ENCODE measurements around the gene MYO18A. TPM values are rescaled to one million over a fixed set of nuclear protein-coding genes. Genes with fewer than 3 reads are reported as not detected.
"Not testable (repeated sequence)": the region's sequence is repeated elsewhere in the genome, so short reads cannot be mapped to it uniquely, and the experiment has no call there.

The MYO18A gene
- total RNA-seq, 1 donor, result 78.3 TPM

GRCh38 chr17:29094101-29094708, 86.0 kb downstream of the MYO18A start:
- H3K4me3 ChIP-seq (ENCODE audit: low read depth, low read length), result no peak overlapping the region
- TF ChIP-seq, protein P1, sequence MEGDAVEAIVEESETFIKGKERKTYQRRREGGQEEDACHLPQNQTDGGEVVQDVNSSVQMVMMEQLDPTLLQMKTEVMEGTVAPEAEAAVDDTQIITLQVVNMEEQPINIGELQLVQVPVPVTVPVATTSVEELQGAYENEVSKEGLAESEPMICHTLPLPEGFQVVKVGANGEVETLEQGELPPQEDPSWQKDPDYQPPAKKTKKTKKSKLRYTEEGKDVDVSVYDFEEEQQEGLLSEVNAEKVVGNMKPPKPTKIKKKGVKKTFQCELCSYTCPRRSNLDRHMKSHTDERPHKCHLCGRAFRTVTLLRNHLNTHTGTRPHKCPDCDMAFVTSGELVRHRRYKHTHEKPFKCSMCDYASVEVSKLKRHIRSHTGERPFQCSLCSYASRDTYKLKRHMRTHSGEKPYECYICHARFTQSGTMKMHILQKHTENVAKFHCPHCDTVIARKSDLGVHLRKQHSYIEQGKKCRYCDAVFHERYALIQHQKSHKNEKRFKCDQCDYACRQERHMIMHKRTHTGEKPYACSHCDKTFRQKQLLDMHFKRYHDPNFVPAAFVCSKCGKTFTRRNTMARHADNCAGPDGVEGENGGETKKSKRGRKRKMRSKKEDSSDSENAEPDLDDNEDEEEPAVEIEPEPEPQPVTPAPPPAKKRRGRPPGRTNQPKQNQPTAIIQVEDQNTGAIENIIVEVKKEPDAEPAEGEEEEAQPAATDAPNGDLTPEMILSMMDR (IDR thresholded peaks at IDR 0.05; ENCODE audit: insufficient read depth, low read length), result no peak
- no peak for DNase-seq (ENCODE audit: low read depth)

DNA sequence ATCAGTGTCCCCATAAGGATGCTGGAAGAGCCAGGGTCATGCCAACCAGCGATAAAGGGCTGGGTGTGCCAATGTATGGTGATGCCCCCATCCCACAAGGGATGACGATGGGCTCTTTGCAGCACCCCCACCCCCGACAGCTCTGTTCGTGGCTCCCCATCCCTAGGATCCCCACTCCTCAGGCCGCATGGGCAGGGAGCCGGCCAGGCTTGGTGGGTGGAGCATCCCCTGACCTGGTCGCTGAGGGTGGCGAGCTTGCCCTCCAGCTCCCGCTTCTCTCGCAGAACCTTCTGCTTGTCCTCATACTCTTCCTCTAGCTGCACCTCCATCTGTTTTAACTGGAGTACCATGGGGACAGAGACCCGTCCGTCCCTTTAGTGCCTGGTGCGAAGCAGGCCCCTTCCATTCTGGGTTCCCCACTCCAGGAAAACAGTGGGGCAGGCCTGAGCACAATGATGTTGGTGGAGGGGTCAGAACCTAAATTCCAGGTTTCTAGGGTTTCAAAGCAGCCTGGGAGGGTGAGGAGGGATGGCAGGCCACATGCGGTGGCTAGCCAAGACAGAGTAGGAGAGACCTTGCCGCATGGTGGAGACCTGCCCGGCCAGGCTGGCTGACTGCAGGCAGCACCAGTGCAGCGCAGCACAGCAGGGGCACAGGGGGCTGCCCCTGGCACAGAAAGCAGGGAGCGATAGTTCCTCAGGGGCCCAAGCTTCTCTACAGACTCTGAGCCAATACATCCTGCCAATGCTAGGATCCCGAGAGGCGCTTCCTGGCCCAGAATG, 86.9 kb downstream of the MYO18A start:
- TF ChIP-seq, protein P1 (IDR thresholded peaks at IDR 0.05; ENCODE audit: insufficient read depth, low read length), result no peak
- no peak for DNase-seq (ENCODE audit: low read depth)
- no peak overlapping the region for H3K4me3 ChIP-seq (ENCODE audit: low read depth, low read length)

GRCh38 chr17:29091606-29092289, 88.5 kb downstream of the MYO18A start:
- TF ChIP-seq, protein P1 (IDR thresholded peaks at IDR 0.05; ENCODE audit: insufficient read depth, low read length), result no peak

GRCh38 chr17:29090750-29091605, 89.2 kb downstream of the MYO18A start:
- TF ChIP-seq, protein P1 (IDR thresholded peaks at IDR 0.05; ENCODE audit: insufficient read depth, low read length), result no peak
- no peak overlapping the region for H3K4me3 ChIP-seq (ENCODE audit: low read depth, low read length)
- DNase-seq (ENCODE audit: low read depth), result no peak

More at GRCh38 chr17:29091606-29092289, 88.5 kb downstream of the MYO18A start:
- DNase-seq (ENCODE audit: low read depth), result no peak
- H3K4me3 ChIP-seq (ENCODE audit: low read depth, low read length), result no peak overlapping the region

DNA sequence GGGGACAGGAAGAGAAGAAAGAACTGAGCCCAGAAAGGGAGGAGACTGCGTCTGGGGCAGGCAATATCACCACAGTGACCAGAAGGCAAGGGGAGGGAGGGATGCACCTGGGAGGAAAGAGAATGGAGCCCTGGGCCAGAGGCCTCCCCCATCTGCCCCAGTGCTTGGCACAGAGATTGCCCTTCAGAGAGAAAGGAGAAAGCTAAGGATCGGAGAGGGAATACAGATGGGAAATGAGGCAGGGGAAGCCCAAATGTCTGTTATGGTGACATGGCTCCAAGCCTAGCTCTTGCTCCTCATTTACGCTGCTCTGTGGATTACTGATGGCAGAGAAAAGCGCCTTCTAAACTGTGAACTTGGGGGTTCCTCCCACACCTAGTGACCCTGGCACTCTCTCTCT, 90.1 kb downstream of the MYO18A start:
- TF ChIP-seq, protein P1 (IDR thresholded peaks at IDR 0.05; ENCODE audit: insufficient read depth, low read length), result no peak
- no peak for DNase-seq (ENCODE audit: low read depth)
- H3K4me3 ChIP-seq (ENCODE audit: low read depth, low read length), result no peak overlapping the region

GRCh38 chr17:29089601-29090044, 90.6 kb downstream of the MYO18A start:
- TF ChIP-seq, protein P1 (IDR thresholded peaks at IDR 0.05; ENCODE audit: insufficient read depth, low read length), result no peak
- no peak for DNase-seq (ENCODE audit: low read depth)
- no peak overlapping the region for H3K4me3 ChIP-seq (ENCODE audit: low read depth, low read length)

DNA sequence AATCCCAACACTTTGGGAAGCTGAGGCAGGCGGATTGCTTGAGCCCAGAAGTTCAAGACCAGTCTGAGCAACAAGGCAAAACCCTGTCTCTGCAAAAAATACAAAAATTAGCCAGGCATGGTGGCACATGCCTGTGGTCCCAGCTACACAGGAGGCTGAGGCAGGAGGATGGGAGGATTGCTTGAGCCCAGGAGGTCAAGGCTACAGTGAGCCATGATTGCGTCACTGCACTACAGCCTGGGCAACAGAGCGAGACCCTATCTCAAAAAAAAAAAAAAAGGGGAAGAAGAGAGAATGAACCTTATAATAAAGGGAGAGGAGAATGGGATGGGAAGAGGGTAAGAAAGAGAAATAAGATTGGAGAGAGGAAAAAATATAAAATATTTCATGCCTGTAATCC, 91.4 kb downstream of the MYO18A start:
- not testable (repeated sequence) for H3K4me3 ChIP-seq (ENCODE audit: low read depth, low read length)

More for the DNA sequence above, 91.4 kb downstream of the MYO18A start:
- not testable (repeated sequence) for DNase-seq (ENCODE audit: low read depth)
